GM12878 (cell line): Measurements from ENCODE around the gene COL7A1. TPM values are rescaled to one million over a fixed set of nuclear protein-coding genes. Genes with fewer than 3 reads are reported as not detected.

ENCODE experiments used
- ATAC-seq: fragments of 200-7000 bp; cut with Tn5 transposase; 3 replicates; pipeline ENCODE4 v1.9.1; 2020; ENCODE audit warnings: mild to moderate bottlenecking, moderate library complexity
- BruUV-seq: library from RNA; stranded (reverse); fragments of 400-500 nt; replicated peaks from 2 replicates; lab custom pipeline; 2021; lab: Mats Ljungman, UMichigan
- CTCF ChIA-PET: fragments of 300-600 bp; sonication (Branson Sonifier 250); formaldehyde crosslinking; extraction: SDS; loops from one replicate; lab custom pipeline; 2021; ENCODE audit warnings: inconsistent platforms; lab: Yijun Ruan, JAX
- POLR2A ChIA-PET: fragments of 350-600 bp; formaldehyde crosslinking; extraction: SDS; loops from one replicate; lab custom pipeline; 2021; ENCODE audit warnings: inconsistent platforms; lab: Charles Lee
- RAD21 ChIA-PET: fragments of 300-600 bp; sonication (Branson Sonifier 250); formaldehyde crosslinking; loops from one replicate; lab custom pipeline; 2023; ENCODE audit warnings: antibody characterized with exemption; ENCODE audit not compliant: unreplicated experiment; lab: Charles Lee
- SMC1A ChIA-PET: fragments of 300-600 bp; sonication (Branson Sonifier 250); formaldehyde crosslinking; loops from one replicate; lab custom pipeline; 2023; ENCODE audit not compliant: unreplicated experiment, uncharacterized antibody; lab: Charles Lee
- DNase-seq: peaks from one replicate; pipeline ENCODE4 v3.0.0-alpha.2; 2011; ENCODE audit warnings: low read depth, low spot score
- FAIRE-seq: peaks from 3 replicates; lab custom pipeline; 2011; peaks lifted over from hg19 to GRCh38; lab: Jason Lieb, UNC
- H2AFZ ChIP-seq: 2 replicates; pipeline ENCODE4 v1.6.0; 2011; ENCODE audit warnings: low read depth, low read length, control low read depth; ENCODE audit not compliant: control insufficient read depth
- H3K27ac ChIP-seq: 2 replicates; pipeline ENCODE4 v1.5.1; 2011; ENCODE audit warnings: control low read depth; ENCODE audit not compliant: control insufficient read depth, insufficient read depth
- H3K27me3 ChIP-seq, 2 experiments: replicated peaks in 1 of 2; 2 replicates each; pipeline versions ENCODE4 v1.6.0 to v1.6.1; 2011; ENCODE audit warnings: low read length in 1 of 2; ENCODE audit not compliant: control insufficient read depth in 2 of 2, insufficient read depth in 2 of 2
- H3K36me3 ChIP-seq, 2 experiments: 2 replicates each; pipeline ENCODE4 v1.5.1; 2011; ENCODE audit warnings: low read length in 1 of 2; ENCODE audit not compliant: control insufficient read depth in 2 of 2, insufficient read depth in 2 of 2
- H3K4me1 ChIP-seq: 2 replicates; pipeline ENCODE4 v1.6.1; 2011; ENCODE audit warnings: mild to moderate bottlenecking, low read length, moderate library complexity, mixed read lengths; ENCODE audit not compliant: control insufficient read depth, insufficient read depth
- H3K4me2 ChIP-seq: 2 replicates; pipeline ENCODE4 v1.6.0; 2011; ENCODE audit warnings: control low read depth; ENCODE audit not compliant: control insufficient read depth, insufficient read depth
- H3K4me3 ChIP-seq: fragments of 200-600 bp; sonication (generic); 2 replicates; pipeline ENCODE4 v1.5.1; 2016
- H3K79me2 ChIP-seq: 2 replicates; pipeline ENCODE4 v1.6.0; 2011; ENCODE audit warnings: low read length; ENCODE audit not compliant: control insufficient read depth, insufficient read depth
- H3K9ac ChIP-seq: 2 replicates; pipeline ENCODE4 v1.8.0; 2011; ENCODE audit warnings: low read length, control low read depth, mixed read lengths; ENCODE audit not compliant: control insufficient read depth, insufficient read depth
- H3K9me3 ChIP-seq: replicated peaks from 3 replicates; pipeline ENCODE4 v1.5.1; 2011; ENCODE audit warnings: mild to moderate bottlenecking, low read length; ENCODE audit not compliant: control insufficient read depth, insufficient read depth
- H4K20me1 ChIP-seq: 2 replicates; pipeline ENCODE4 v1.6.0; 2011; ENCODE audit not compliant: control insufficient read depth, insufficient read depth
- BCL11A ChIP-seq: IDR thresholded peaks from 2 replicates; pipeline ENCODE4 v1.6.1; 2011; ENCODE audit warnings: low read depth, low read length
- E2F8 ChIP-seq: fragments of 450-650 bp; IDR thresholded peaks from 2 replicates; pipeline ENCODE4 v1.6.1; 2018; ENCODE audit warnings: mild to moderate bottlenecking, low read depth, moderate library complexity; ENCODE audit not compliant: partially characterized antibody
- EGR1 ChIP-seq, 2 experiments: IDR thresholded peaks; 1 replicate in 1 of 2; 2 replicates in 1 of 2; pipeline ENCODE4 v1.6.1; 2011 to 2012; ENCODE audit warnings: low read depth in 2 of 2, low read length in 2 of 2, borderline replicate concordance in 1 of 2, mild to moderate bottlenecking in 1 of 2, moderate library complexity in 1 of 2
- FOXM1 ChIP-seq: IDR thresholded peaks from 2 replicates; pipeline ENCODE4 v1.6.1; 2012; ENCODE audit warnings: low read depth, mild to moderate bottlenecking, inconsistent platforms, low read length, moderate library complexity
- IRF5 ChIP-seq: fragments of 450-650 bp; IDR thresholded peaks from 2 replicates; pipeline ENCODE4 v1.6.1; 2017; ENCODE audit warnings: borderline replicate concordance
- KAT2A ChIP-seq: conservative IDR thresholded peaks from 2 replicates; pipeline ENCODE4 v1.6.1; 2011; ENCODE audit warnings: low read depth, low read length; ENCODE audit not compliant: control insufficient read depth
- MTA3 ChIP-seq: IDR thresholded peaks from 2 replicates; pipeline ENCODE4 v1.6.1; 2012; ENCODE audit warnings: low read length, inconsistent platforms, borderline replicate concordance
- MYC ChIP-seq: IDR thresholded peaks from 2 replicates; pipeline ENCODE4 v1.6.1; 2011; ENCODE audit warnings: mild to moderate bottlenecking, low read length, moderate library complexity, inconsistent platforms; ENCODE audit not compliant: insufficient read depth, insufficient replicate concordance, insufficient read length, severe bottlenecking
- PML ChIP-seq: IDR thresholded peaks from 2 replicates; pipeline ENCODE4 v1.6.1; 2012; ENCODE audit warnings: low read length, inconsistent platforms
- RCOR1 ChIP-seq: conservative IDR thresholded peaks from 2 replicates; pipeline ENCODE4 v1.6.1; 2012; ENCODE audit warnings: low read depth, low read length, improper control_type of control experiment
- SKIL ChIP-seq: fragments of 450-650 bp; IDR thresholded peaks from 2 replicates; pipeline ENCODE4 v1.6.1; 2017; ENCODE audit warnings: mild to moderate bottlenecking, low read depth, inconsistent platforms; ENCODE audit not compliant: poor library complexity, severe bottlenecking
- SUZ12 ChIP-seq: fragments of 200-600 bp; sonication (generic); IDR thresholded peaks from one replicate; pipeline ENCODE4 v1.6.1; 2018; ENCODE audit warnings: antibody characterized with exemption, mild to moderate bottlenecking; ENCODE audit not compliant: unreplicated experiment
- ZBTB11 ChIP-seq: fragments of 450-650 bp; formaldehyde crosslinking; IDR thresholded peaks from 2 replicates; pipeline ENCODE4 v1.5.0; 2022; ENCODE audit warnings: mild to moderate bottlenecking, missing genetic modification characterization
- ZNF207 ChIP-seq: fragments of 450-650 bp; IDR thresholded peaks from 2 replicates; pipeline ENCODE4 v1.6.1; 2014; ENCODE audit warnings: antibody characterized with exemption, mild to moderate bottlenecking, borderline replicate concordance
- ZNF217 ChIP-seq: fragments of 450-650 bp; IDR thresholded peaks from 2 replicates; pipeline ENCODE4 v1.6.1; 2017; ENCODE audit warnings: antibody characterized with exemption, mild to moderate bottlenecking
- WGBS: methylation state at CpG from one replicate; pipeline ENCODE4 v1.1.6; 2016; ENCODE audit warnings: low lambda C conversion rate; ENCODE audit not compliant: insufficient replicate concordance, insufficient coverage; ENCODE audit errors: missing lambda C conversion rate; 5-methylcytosine and 5-hydroxymethylcytosine counted together
- in situ Hi-C: fragments of 300-500 bp; cut with MboI; formaldehyde crosslinking; loops from 9 replicates; pipeline ENCODE4 v1.14.3; 2018; ENCODE audit warnings: mixed read lengths
- intact Hi-C: fragments of 100-400 bp; cut with micrococcal nuclease; formaldehyde crosslinking; loops from one replicate; pipeline ENCODE4 v1.14.2; 2022; ENCODE audit not compliant: unreplicated experiment
- polyA plus RNA-seq, 11 experiments: library from polyadenylated mRNA; depleted of rRNA in 4 of 11; unstranded in 6 of 11; stranded (reverse) in 5 of 11; fragments of >200 nt; fragmentation: Nextera tagmentation in 4 of 11; fragmentation: Illumina TruSeq in 1 of 11; extraction: Ambion mirVana in 4 of 11; extraction: Trizol in 1 of 11; gene quantifications; 1 replicate in 1 of 11; 2 replicates in 10 of 11; pipeline versions ENCODE4 v1.2.1 to v1.2.3, GENCODE V29; 2011 to 2016; ENCODE audit warnings: inconsistent platforms in 2 of 11, missing spikeins in 2 of 11, low read depth in 1 of 11
- total RNA-seq, 4 experiments: library from RNA; depleted of rRNA in 3 of 4; stranded (reverse); fragments of >200 nt in 3 of 4; fragmentation: Illumina TruSeq in 1 of 4; extraction: Trizol in 1 of 4; gene quantifications; 2 replicates each; pipeline versions ENCODE4 v1.2.1 to v1.2.3, GENCODE V29; 2013 to 2021

The COL7A1 gene
- total and polyA plus RNA-seq, 10 of the 15 experiments (the other 5 are each of a cell fraction or from before 2014, with no cell fraction given): 0.01 to 1.9 (median 0.29) TPM; not detected in 1

GRCh38 chr3:48596157-48596556 lies 1.0 kb upstream of the COL7A1 start:
- H4K20me1 ChIP-seq: no peaks in the 10 kb centered on the region
- H3K9me3 ChIP-seq: no peaks in the 10 kb centered on the region
- POLR2A ChIA-PET: no interaction called here
- FAIRE-seq (no peak), DNase-seq (no peak), ATAC-seq (no peak)
- in situ Hi-C loops (no loop called here), intact Hi-C loops (no loop called here)
- 61% methylated on average over 5 of the region's 5 CpGs for WGBS
- no peak overlapping the region for H3K9ac ChIP-seq
- SMC1A ChIA-PET: no interaction called here
- no peak overlapping the region for H2AFZ ChIP-seq
- no peaks in the 10 kb centered on the region for H3K79me2 ChIP-seq
- peaks cover 0 to 9% of the 10 kb centered on the region in 2 experiments; a peak in 2 of 4 replicates for H3K27me3 ChIP-seq
- H3K27ac ChIP-seq: no peak overlapping the region
- RAD21 ChIA-PET: no interaction called here
- CTCF ChIA-PET: interaction anchor here (0.6 kb wide), 1 partner anchor 17 kb away, joined by 3 read pairs; no protein-coding TSS in a partner anchor
- no TSS peak for BruUV-seq
- no peak overlapping the region for H3K4me2 ChIP-seq
- H3K4me1 ChIP-seq: no peaks in the 10 kb centered on the region; the same call in 1 of the 2 replicates
- H3K4me3 ChIP-seq: no peak overlapping the region
- peaks cover 16 to 25% of the 10 kb centered on the region in 2 experiments for H3K36me3 ChIP-seq
- TF ChIP-seq EGR1 (IDR thresholded peaks at IDR 0.05; ENCODE audit: borderline replicate concordance in 1 of 2, low read depth in 2 of 2, low read length in 2 of 2) (no peak), RCOR1 (no peak), FOXM1 (no peak), ZNF217 (no peak), ZNF207 (no peak), BCL11A (no peak), MYC (no peak), E2F8 (no peak), SUZ12 (no peak), ZBTB11 (CRISPR knock-in tag) (no peak), SKIL (no peak), MTA3 (no peak), IRF5 (no peak), PML (no peak), KAT2A (no peak)
